Endodermal cell (in vitro differentiated cells): ENCODE data around the gene LMOD1. TPM values are rescaled to one million over a fixed set of nuclear protein-coding genes. Genes with fewer than 3 reads are reported as not detected.

Experiments used
- DNase-seq: peaks from one replicate; pipeline ENCODE4 v3.0.0-alpha.2; 2017
- H3K27ac ChIP-seq: 2 replicates; pipeline ENCODE4 v1.5.1; 2013; ENCODE audit warnings: mild to moderate bottlenecking, low read depth, low read length, moderate library complexity
- H3K27me3 ChIP-seq: 2 replicates; pipeline ENCODE4 v1.6.1; 2013; ENCODE audit warnings: mild to moderate bottlenecking, low read length, moderate library complexity; ENCODE audit not compliant: insufficient read depth, control insufficient read depth, poor library complexity, severe bottlenecking
- H3K36me3 ChIP-seq: 2 replicates; pipeline ENCODE4 v1.7.0; 2013; ENCODE audit warnings: mild to moderate bottlenecking, low read length, moderate library complexity; ENCODE audit not compliant: control insufficient read depth, insufficient read depth
- H3K4me1 ChIP-seq: one replicate; pipeline ENCODE4 v1.7.0; 2013; ENCODE audit warnings: low read length; ENCODE audit not compliant: control insufficient read depth, insufficient read depth
- H3K4me3 ChIP-seq: 2 replicates; pipeline ENCODE4 v1.5.1; 2013; ENCODE audit warnings: mild to moderate bottlenecking, low read length, moderate library complexity
- H3K9ac ChIP-seq: 2 replicates; pipeline ENCODE4 v1.6.1; 2013; ENCODE audit warnings: mild to moderate bottlenecking, low read length, moderate library complexity; ENCODE audit not compliant: poor library complexity, severe bottlenecking; ENCODE audit errors: extremely low read depth
- H3K9me3 ChIP-seq: 2 replicates; pipeline ENCODE4 v1.6.1; 2013; ENCODE audit warnings: mild to moderate bottlenecking, low read length, moderate library complexity; ENCODE audit not compliant: control insufficient read depth
- H3K27ac Mint-ChIP-seq: 2 replicates; pipeline ENCODE4 v1.8.0; 2020; ENCODE audit warnings: mixed read lengths
- H3K27me3 Mint-ChIP-seq: 2 replicates; pipeline ENCODE4 v1.8.0; 2021; ENCODE audit warnings: mild to moderate bottlenecking, mixed read lengths; ENCODE audit not compliant: insufficient read depth
- H3K36me3 Mint-ChIP-seq: 2 replicates; pipeline ENCODE4 v1.8.0; 2020; ENCODE audit warnings: low read depth, mixed read lengths
- H3K4me1 Mint-ChIP-seq: 2 replicates; pipeline ENCODE4 v1.8.0; 2020; ENCODE audit warnings: mixed read lengths
- H3K4me3 Mint-ChIP-seq: 2 replicates; pipeline ENCODE4 v1.8.0; 2020; ENCODE audit warnings: mild to moderate bottlenecking, moderate library complexity, mixed read lengths
- H3K9me3 Mint-ChIP-seq: 2 replicates; pipeline ENCODE4 v1.8.0; 2020; ENCODE audit warnings: mild to moderate bottlenecking, mixed read lengths
- WGBS, 2 experiments: methylation state at CpG; one replicate each; pipeline versions ENCODE4 v1.1.5 to v1.1.7; 2013; ENCODE audit warnings: missing lambda C conversion rate in 2 of 2, mixed read lengths in 1 of 2; ENCODE audit not compliant: insufficient coverage in 1 of 2, insufficient read length in 1 of 2; 5-methylcytosine and 5-hydroxymethylcytosine counted together
- total RNA-seq, 2 donors: library from RNA; stranded (reverse); fragmentation: NEBNext Ultra II Directional in 1 of 2; extraction: Animal tissue kit (Norgen Biotek cat#: 25700) in 1 of 2; gene quantifications; 2 replicates in 1 of 2; 3 replicates in 1 of 2; pipeline ENCODE4 v1.2.1, GENCODE V29; 2021
- TF ChIP-seq, protein P1 (sequence below): fragments of 200-600 bp; sonication (generic); conservative IDR thresholded peaks from 2 replicates; pipeline ENCODE4 v1.5.0; 2021; ENCODE audit warnings: antibody characterized with exemption, mild to moderate bottlenecking

Gene LMOD1
- total RNA-seq, 2 donors from 2014 or later = 0.31 to 0.60 TPM

DNA sequence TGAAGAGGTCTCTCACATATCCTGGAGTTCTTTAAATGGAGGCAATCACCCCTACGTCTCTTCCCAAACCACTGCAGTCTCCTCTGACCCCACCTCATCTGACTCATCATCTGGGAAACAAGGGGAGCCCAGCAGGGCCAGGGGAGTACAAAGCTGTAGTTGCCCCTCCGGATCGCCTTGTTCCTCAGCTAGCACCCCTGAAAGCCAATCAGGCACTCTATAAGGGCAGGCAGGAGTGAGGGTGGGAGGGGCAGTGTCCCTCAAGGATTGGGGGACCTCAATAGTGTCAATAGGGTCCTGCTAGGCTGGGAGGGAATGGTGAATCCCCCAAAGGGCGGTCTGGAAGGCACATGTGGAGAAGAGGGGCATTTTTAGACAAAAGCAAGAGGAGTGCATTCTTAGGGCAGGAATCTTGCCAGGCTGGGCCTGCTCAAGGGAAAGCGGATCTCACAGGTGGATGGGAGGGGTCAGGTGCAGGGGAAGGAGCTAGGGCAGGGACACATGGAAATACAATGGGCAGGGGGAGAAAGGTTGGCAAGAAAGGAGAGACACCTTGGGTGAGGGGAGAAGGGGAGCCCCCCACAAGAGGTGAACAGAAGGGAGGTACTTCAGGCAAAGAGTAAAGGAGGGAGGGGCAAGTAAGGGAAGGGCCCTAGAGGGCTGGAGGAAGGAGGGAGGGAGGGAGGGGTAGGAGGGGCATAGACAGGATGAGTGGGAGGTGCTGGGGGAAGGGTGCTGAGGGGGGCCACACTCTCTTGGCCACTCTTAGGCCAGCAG lies 51.8 kb downstream of the LMOD1 start:
- Histone ChIP-seq H3K4me3 (no peak overlapping the region), H3K9me3 (no peaks in the 10 kb centered on the region), H3K36me3 (no peaks in the 10 kb centered on the region), H3K9ac (no peak overlapping the region), H3K27ac (no peak overlapping the region), H3K4me1 (no peaks in the 10 kb centered on the region), H3K27me3 (peaks cover 13% of the 10 kb centered on the region)
- H3K27me3 Mint-ChIP-seq = peaks cover 12% of the 10 kb centered on the region
- H3K27ac Mint-ChIP-seq = no peak overlapping the region
- no peaks in the 10 kb centered on the region for H3K9me3 Mint-ChIP-seq
- peaks cover 11% of the 10 kb centered on the region for H3K4me1 Mint-ChIP-seq
- H3K36me3 Mint-ChIP-seq = no peaks in the 10 kb centered on the region
- no peak overlapping the region for H3K4me3 Mint-ChIP-seq
- TF ChIP-seq, protein P1, sequence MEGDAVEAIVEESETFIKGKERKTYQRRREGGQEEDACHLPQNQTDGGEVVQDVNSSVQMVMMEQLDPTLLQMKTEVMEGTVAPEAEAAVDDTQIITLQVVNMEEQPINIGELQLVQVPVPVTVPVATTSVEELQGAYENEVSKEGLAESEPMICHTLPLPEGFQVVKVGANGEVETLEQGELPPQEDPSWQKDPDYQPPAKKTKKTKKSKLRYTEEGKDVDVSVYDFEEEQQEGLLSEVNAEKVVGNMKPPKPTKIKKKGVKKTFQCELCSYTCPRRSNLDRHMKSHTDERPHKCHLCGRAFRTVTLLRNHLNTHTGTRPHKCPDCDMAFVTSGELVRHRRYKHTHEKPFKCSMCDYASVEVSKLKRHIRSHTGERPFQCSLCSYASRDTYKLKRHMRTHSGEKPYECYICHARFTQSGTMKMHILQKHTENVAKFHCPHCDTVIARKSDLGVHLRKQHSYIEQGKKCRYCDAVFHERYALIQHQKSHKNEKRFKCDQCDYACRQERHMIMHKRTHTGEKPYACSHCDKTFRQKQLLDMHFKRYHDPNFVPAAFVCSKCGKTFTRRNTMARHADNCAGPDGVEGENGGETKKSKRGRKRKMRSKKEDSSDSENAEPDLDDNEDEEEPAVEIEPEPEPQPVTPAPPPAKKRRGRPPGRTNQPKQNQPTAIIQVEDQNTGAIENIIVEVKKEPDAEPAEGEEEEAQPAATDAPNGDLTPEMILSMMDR = no peak
- WGBS, 2 experiments = 78 to 92% methylated on average over 4 to 5 of the region's 5 CpGs
- DNase-seq = peak; percentile 70

DNA sequence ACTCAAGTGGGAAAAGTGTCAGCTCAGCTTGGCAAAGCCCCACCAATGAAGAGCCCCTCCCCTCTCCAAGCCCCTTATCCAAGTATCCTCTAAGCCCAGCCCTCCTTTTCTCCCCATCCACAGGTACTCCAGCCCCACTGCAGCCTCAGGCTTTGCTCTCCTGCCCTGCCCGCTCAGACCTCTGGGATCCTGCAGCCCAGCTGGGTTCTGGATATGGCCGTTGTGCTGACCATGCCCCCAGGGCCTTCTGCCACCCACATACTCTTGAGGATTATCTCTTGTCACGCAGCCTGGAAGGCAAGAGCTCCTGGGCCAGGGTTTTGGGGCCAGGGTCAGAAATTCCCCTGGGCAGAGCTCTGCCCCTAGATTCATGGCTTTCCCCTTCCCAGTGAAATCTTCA lies 52.9 kb downstream of the LMOD1 start:
- Histone ChIP-seq H3K27ac (no peak overlapping the region), H3K9ac (no peak overlapping the region)
- H3K27ac Mint-ChIP-seq = peak overlapping the region; percentile 58

DNA sequence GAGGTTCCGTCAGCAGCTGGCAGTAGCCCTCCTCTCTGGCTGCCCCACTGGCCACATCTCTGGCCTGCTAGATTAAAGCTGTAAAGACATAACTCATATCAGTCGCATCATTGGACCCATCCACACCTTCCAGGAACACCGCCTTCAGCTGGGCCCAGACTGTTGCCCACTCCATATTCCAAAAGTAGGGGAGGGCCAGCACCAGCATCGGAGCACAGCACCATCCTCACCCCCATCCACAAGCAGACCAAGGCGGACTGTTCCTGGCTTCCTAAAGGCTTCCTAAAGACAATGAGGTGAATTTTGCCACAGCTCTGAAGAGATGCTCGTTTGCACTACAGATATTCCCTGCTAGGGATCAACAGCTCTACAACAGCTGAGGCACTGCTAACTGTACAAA lies 54.1 kb downstream of the LMOD1 start:
- TF ChIP-seq, protein P1 = no peak
- Histone ChIP-seq H3K4me1 (peaks cover 2% of the 10 kb centered on the region), H3K27me3 (peaks cover 30% of the 10 kb centered on the region), H3K4me3 (no peak overlapping the region), H3K27ac (no peak overlapping the region), H3K9ac (no peak overlapping the region), H3K9me3 (no peaks in the 10 kb centered on the region), H3K36me3 (no peaks in the 10 kb centered on the region)
- H3K36me3 Mint-ChIP-seq = no peaks in the 10 kb centered on the region
- H3K4me1 Mint-ChIP-seq = peaks cover 11% of the 10 kb centered on the region
- no peaks in the 10 kb centered on the region for H3K9me3 Mint-ChIP-seq
- H3K27me3 Mint-ChIP-seq = peaks cover 26% of the 10 kb centered on the region
- H3K27ac Mint-ChIP-seq = no peak overlapping the region
- no peak for DNase-seq
- WGBS, 2 experiments = 78 to 94% methylated on average over 1 to 6 of the region's 6 CpGs
- no peak overlapping the region for H3K4me3 Mint-ChIP-seq

More for the DNA sequence above, 52.9 kb downstream of the LMOD1 start:
- H3K27me3 ChIP-seq = peaks cover 20% of the 10 kb centered on the region
- H3K4me1 Mint-ChIP-seq = peaks cover 11% of the 10 kb centered on the region
- H3K9me3 Mint-ChIP-seq = no peaks in the 10 kb centered on the region
- H3K36me3 Mint-ChIP-seq = no peaks in the 10 kb centered on the region
- no peak overlapping the region for H3K4me3 ChIP-seq
- no peaks in the 10 kb centered on the region for H3K9me3 ChIP-seq
- H3K4me3 Mint-ChIP-seq = no peak overlapping the region
- peaks cover 1% of the 10 kb centered on the region for H3K4me1 ChIP-seq
- WGBS, 2 experiments = 86 to 100% methylated on average over 1 to 3 of the region's 3 CpGs
- DNase-seq = no peak
- H3K36me3 ChIP-seq = no peaks in the 10 kb centered on the region
- TF ChIP-seq, protein P1 = no peak
- peaks cover 15% of the 10 kb centered on the region for H3K27me3 Mint-ChIP-seq
